Eye (tissue), 1 donor: ENCODE data around the gene TIAM2.
"Not testable (repeated sequence)": the region's sequence is repeated elsewhere in the genome, so short reads cannot be mapped to it uniquely, and the experiment has no call there.

Experiments used
- DNase-seq: peaks from one replicate; pipeline ENCODE4 v3.0.0-alpha.2; 2015

Gene TIAM2

GRCh38 chr6:155171747-155172449 is 176.8 kb downstream of the TIAM2 start:
- peak; percentile 58 for DNase-seq

DNA sequence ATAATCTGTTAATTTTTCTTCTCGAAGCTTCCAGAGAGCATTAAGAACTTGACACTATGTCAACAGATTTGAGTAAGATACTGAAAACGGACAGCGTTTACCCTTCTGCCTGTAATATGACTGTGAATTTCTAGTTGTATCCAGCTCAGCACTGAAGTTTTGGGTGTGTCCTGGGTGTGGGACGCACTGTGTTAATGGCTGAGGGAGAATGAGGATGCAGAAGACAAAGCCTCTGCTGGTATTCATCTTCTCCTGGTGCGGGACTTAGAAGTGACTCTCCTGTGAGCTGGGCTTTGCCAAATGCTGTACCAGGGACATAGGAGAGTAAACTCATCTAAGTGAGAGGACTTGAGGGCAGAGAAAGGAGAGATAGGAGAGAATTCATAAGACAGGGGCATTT is 178.4 kb downstream of the TIAM2 start:
- DNase-seq, result no peak

- peak; percentile 93 for DNase-seq
Observed at GRCh38 chr6:155174576-155175211, 179.6 kb downstream of the TIAM2 start.

GRCh38 chr6:155177363-155177961 is 182.3 kb downstream of the TIAM2 start:
- DNase-seq, result peak; percentile 91

DNA sequence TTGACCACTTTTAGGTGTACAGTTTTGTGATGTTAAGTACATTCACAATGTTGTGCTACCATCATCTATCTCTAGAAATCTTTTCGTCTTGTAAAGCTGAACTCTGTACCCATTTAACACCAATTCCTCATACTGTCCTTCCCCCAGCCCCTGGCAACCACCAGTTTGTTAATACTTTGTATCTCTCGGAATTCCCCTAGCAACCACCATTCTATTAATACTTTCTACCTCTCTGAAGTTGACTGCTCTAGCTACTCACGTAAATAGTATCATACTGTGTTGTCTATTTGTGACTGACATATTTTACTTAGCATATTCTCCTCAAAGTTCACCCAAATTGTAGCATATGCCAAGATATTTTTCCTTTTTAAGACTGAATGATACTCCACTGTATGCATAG is 186.4 kb downstream of the TIAM2 start:
- no peak for DNase-seq

DNA sequence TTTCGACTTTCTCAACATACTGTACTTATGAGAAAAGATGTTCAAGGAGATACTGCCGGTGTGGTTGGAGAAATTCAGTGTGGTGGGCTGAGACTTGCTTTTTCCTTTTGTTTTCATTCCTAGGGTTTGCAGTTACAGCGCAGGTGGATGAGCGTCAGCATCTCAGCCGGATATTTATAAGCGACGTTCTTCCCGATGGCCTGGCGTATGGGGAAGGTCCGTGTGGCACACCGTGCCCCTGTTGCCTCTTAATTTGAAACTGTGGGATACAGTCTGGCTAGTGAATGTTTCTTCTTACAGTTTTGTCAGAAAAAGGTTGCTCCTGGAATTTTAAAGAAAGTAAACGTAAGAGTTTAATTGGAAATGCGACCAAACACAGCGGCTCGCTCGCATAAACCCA is 187.0 kb downstream of the TIAM2 start:
- no peak for DNase-seq

DNA sequence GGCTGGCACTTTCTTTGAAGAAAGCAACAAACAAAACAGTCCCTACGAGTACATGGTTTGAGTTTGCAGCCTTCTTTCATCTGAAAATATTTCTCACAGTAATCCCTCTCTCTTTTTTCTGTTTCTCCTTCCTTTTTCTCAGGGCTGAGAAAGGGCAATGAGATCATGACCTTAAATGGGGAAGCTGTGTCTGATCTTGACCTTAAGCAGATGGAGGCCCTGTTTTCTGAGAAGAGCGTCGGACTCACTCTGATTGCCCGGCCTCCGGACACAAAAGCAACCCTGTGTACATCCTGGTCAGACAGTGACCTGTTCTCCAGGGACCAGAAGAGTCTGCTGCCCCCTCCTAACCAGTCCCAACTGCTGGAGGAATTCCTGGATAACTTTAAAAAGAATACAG is 188.0 kb downstream of the TIAM2 start:
- DNase-seq, result peak; percentile 33

GRCh38 chr6:155185041-155185440 is 189.9 kb downstream of the TIAM2 start:
- not testable (repeated sequence) for DNase-seq

GRCh38 chr6:155185544-155185943 is 190.4 kb downstream of the TIAM2 start:
- DNase-seq, result no peak

GRCh38 chr6:155186052-155186658 is 191.0 kb downstream of the TIAM2 start:
- no peak for DNase-seq

DNA sequence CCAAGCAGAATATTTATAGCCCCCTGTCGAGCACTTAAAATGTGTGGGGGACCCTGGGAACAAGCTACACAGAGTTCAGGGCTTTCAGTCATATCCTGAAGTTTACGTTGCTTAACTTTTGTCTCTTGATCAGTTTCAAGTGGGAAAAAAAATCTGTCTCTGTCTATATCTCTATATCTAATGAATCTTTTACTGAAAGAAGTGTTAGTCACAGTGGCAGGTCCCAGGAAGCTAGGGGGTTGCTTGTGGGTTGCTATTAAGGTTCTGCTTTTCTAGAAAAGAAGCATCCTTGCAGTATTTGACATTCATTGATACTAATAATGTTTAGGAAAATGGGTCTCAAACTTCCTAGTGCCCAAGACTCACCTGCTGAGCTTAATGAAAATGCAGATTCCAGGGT is 192.0 kb downstream of the TIAM2 start:
- no peak for DNase-seq

- no peak for DNase-seq
Observed at GRCh38 chr6:155187994-155188706, 193.0 kb downstream of the TIAM2 start.

DNA sequence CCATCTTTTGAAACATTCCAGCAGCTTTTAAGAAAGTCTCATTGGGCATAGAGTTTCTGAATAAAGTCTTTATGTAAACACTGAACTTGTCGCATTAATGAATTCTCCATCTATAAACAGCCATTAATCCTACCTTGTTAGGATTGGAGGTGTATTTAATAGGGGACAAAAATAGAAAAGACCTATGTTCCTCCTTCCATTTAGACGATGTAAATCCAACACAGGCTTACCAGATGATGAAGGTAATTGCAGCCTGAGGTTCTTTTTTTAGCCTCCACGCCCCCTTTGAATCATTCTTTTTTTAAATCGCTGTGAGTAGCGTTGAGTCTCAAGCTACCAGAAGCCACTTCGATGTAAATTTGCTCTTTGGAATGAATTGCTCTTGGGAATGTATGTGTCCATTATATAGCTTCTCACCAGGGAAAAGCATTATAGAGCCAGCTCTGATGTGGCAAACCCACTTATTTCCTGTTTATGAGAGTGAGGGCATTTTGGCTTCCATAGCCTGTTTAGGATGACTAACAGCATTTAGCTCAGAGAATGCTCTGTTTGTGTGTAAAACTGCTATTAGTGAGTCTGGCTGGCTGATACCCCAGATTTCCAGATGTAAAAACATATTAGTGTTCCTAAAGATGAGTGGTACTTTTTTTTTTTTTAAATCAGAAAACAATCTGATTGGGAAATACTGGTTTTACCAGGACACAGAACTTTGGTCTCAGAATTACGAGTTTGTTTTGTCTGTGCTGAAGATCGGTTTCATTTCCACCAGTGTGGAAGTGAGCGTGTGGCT is 193.8 kb downstream of the TIAM2 start:
- peak; percentile 34 for DNase-seq

DNA sequence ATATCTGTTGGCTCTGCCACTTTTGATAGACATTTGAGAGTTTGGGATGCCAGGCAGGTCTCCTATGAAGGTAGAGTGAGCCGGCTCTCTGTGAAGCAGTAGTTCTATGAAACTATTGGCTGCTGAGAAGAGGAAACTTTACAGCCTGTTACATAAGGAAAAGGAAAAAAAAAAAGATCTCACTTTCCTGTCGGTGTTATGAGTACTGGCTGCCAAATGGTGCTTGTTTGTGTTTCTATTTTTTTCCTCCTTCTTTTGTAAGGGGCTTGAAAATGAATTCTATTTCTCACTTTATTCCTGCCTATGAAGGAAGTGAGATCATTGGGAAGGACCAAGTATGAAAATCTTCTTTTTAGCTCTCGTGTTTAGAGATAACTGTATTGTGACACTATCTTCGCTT is 195.6 kb downstream of the TIAM2 start:
- DNase-seq, result no peak

DNA sequence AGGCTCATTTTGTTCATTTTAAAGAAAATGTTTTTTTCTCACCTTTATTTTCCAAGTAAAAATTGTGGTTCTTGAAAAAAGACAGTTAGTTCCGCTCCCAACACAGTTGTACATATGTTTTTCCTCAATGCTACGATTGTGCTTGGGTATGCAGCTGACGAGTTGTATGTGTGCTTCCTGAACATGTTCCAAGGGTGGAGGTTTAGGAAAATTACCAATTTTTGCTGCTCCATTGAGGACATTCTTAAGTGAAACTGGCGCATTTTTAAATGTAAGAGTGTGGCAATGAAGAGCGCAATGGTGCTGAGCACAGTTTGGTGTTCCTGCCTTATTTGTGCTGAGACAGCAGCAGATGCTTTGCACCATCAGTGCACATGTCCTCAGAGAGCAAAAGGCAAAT is 198.4 kb downstream of the TIAM2 start:
- DNase-seq, result no peak

DNA sequence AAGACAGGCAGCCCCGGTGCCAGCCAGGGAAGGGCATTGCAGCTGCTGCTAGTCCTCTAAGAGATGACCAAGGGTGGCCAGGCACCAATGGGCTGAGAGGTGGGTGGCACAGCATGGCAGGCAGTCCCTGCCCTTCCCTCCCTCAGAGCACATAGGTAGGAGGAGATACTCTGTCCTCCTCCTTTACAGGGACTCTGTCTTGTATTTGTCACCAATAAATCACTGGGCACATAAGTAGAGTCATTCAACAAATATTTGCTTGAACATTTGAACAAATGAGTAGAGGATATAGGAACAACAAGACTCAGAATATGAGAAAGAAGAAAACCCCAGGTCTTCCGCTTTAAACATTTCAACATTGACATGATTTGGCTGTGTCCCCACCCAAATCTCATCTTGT is 199.3 kb downstream of the TIAM2 start:
- no peak for DNase-seq

DNA sequence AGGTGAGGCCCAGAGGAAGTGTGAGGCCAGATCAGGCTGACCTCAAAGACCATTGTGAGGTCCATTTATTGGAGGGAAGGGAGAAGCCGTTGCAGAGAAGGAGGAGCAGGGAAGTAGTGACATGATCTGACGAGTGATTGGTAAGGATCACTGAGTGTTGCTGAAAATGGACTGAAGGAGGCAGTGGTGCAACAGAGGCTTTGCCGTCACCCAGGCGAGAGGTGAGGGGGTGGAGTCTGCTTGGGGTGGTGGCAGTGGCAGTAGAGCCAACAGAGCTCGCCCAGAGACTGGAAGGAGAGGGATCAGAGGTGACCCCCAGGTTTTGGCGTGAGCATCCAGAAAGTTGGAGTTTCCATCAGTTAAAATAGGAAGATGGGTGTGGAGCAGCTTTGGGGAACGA is 200.8 kb downstream of the TIAM2 start:
- no peak for DNase-seq

DNA sequence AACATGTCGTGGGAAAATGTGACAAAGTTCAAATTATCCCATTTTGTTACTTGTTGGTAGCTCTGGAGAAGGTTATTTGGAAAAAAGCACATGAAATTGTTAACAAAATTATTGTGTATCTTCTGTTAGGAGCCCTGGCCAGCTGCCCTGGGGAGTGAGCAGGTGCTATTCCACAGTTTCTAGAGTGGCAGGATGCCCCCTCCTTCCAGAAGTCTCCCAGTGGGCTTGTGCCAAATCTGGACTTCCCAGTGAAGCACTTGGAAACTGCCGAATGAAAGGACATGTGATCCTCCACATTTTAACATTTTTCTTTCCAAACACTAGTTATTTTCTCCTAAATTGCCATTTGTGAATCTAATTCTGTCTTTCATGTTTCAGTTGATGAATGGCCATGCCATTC is 201.8 kb downstream of the TIAM2 start:
- DNase-seq, result no peak

DNA sequence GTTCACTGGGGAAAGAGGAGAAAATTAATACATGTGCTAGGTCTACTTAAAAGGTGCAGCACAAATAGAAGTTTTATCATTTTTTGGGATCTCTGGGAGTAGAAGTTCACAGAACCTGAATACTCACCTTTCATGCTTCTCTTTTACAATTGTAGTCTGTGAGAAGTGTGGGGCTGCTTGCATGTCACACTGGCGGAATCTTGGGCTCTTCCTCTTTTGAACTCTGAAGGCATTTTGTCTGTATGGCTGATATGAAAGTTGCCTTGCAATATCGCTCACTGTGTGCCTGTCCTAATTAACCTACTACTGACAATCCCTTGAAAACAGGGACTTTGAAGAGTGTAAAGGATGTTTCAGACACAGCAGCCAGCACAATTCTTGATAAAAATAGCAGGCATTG is 202.8 kb downstream of the TIAM2 start:
- no peak for DNase-seq

DNA sequence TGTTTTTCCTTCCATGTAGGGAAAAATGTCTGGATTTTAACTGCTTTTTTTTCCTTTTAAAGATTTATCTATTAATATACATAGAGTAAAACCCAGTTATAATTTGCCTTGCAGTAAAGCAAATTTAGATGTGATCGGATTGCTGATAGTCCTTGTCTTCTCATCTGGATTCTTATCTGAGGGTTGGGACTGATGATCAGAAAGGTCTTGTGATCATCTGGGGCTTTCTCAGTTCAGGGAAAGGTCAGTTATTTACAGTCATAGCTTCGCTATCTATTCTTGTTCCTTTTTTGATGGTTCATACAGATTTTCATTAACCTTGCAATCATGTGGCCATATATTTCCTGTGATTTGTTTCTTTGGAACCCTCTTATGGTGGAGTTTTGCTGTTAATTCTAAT is 204.9 kb downstream of the TIAM2 start:
- no peak for DNase-seq

- peak; percentile 9 for DNase-seq
Observed at GRCh38 chr6:155201461-155202226, 206.5 kb downstream of the TIAM2 start.

DNA sequence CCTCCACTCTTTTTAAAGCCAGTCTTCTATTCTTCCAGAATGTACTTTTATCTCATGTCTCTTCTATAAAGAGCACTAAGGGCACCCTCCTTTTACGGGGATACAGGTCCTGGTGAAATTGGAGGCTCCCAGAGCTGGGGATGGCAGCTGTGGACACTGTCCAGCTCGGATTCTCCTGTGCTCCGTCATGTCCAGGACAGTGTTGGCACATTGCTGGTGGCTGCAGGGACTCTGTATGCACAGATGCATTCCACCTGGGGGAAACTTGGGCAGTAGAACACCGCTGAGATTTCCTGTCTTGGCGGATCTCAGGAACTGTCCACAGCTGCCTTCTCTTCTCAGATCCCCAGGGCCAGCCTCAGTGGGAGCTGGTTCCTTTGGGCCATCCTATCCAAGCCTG is 212.1 kb downstream of the TIAM2 start:
- DNase-seq, result no peak
